GM23248 (cell line): ENCODE results near the gene METTL21C. TPM values are rescaled to one million over a fixed set of nuclear protein-coding genes. Genes with fewer than 3 reads are reported as not detected.

Experiments
- DNase-seq: peaks from one replicate; pipeline ENCODE4 v3.0.0-alpha.2; 2015
- H2AFZ ChIP-seq: fragments of 200-600 bp; sonication (generic); 2 replicates; pipeline ENCODE4 v1.6.1; 2016; ENCODE audit warnings: antibody characterized with exemption
- H3F3A ChIP-seq: fragments of 200-600 bp; sonication (generic); 2 replicates; pipeline ENCODE4 v1.6.1; 2016; ENCODE audit warnings: mild to moderate bottlenecking, antibody characterized with exemption, mixed run types; ENCODE audit not compliant: insufficient read depth
- H3K27ac ChIP-seq: fragments of 200-600 bp; sonication (generic); 2 replicates; pipeline ENCODE4 v1.5.1; 2016; ENCODE audit warnings: mild to moderate bottlenecking
- H3K27me3 ChIP-seq: fragments of 200-600 bp; sonication (generic); replicated peaks from 2 replicates; pipeline ENCODE4 v1.6.1; 2016; ENCODE audit warnings: mild to moderate bottlenecking; ENCODE audit not compliant: insufficient read depth
- H3K36me3 ChIP-seq: fragments of 200-600 bp; sonication (generic); 2 replicates; pipeline ENCODE4 v1.6.1; 2016; ENCODE audit warnings: low read depth, mild to moderate bottlenecking
- H3K4me1 ChIP-seq: fragments of 200-600 bp; sonication (generic); 2 replicates; pipeline ENCODE4 v1.6.1; 2016; ENCODE audit warnings: mild to moderate bottlenecking; ENCODE audit not compliant: insufficient read depth
- H3K4me2 ChIP-seq: fragments of 200-600 bp; sonication (generic); one replicate; pipeline ENCODE4 v1.6.1; 2016; ENCODE audit warnings: mild to moderate bottlenecking; ENCODE audit not compliant: unreplicated experiment
- H3K4me3 ChIP-seq: fragments of 200-600 bp; sonication (generic); 2 replicates; pipeline ENCODE4 v1.5.1; 2016; ENCODE audit warnings: mild to moderate bottlenecking
- H3K79me2 ChIP-seq: fragments of 200-600 bp; sonication (generic); 2 replicates; pipeline ENCODE4 v1.6.1; 2016; ENCODE audit warnings: mild to moderate bottlenecking; ENCODE audit not compliant: insufficient read depth
- H3K9ac ChIP-seq: fragments of 200-600 bp; sonication (generic); 2 replicates; pipeline ENCODE4 v1.6.1; 2016; ENCODE audit warnings: mild to moderate bottlenecking
- H3K9me2 ChIP-seq: fragments of 200-600 bp; sonication (generic); 2 replicates; pipeline ENCODE4 v1.6.1; 2016; ENCODE audit warnings: mixed run types, mild to moderate bottlenecking, moderate library complexity; ENCODE audit not compliant: insufficient read depth
- H3K9me3 ChIP-seq: fragments of 200-600 bp; sonication (generic); one replicate; pipeline ENCODE4 v1.6.1; 2017; ENCODE audit warnings: low read depth
- H4K20me1 ChIP-seq: fragments of 200-600 bp; sonication (generic); 2 replicates; pipeline ENCODE4 v1.6.0; 2016; ENCODE audit not compliant: insufficient read depth
- EZH2 ChIP-seq: fragments of 200-600 bp; sonication (generic); IDR thresholded peaks from 2 replicates; pipeline ENCODE4 v1.6.1; 2018; ENCODE audit warnings: antibody characterized with exemption, mild to moderate bottlenecking; ENCODE audit not compliant: insufficient read depth, poor library complexity, severe bottlenecking
- EZH2phosphoT487 ChIP-seq: fragments of 200-600 bp; sonication (generic); IDR thresholded peaks from 2 replicates; pipeline ENCODE4 v1.6.1; 2018; ENCODE audit warnings: antibody characterized with exemption, moderate library complexity, mild to moderate bottlenecking, low read depth; ENCODE audit not compliant: insufficient read depth
- WGBS, 2 experiments: methylation state at CpG; one replicate each; pipeline ENCODE4 v1.1.6; 2015 to 2017; ENCODE audit warnings: low lambda C conversion rate in 2 of 2, low coverage in 1 of 2; ENCODE audit errors: missing lambda C conversion rate in 2 of 2; 5-methylcytosine and 5-hydroxymethylcytosine counted together
- in situ Hi-C: fragments of 300-500 bp; cut with MboI; formaldehyde crosslinking; loops from 2 replicates; pipeline ENCODE4 v1.15.0; 2020
- polyA plus RNA-seq: library from polyadenylated mRNA; unstranded; fragments of >200 nt; fragmentation: Nextera tagmentation; extraction: Ambion mirVana; gene quantifications from 2 replicates; pipeline ENCODE4 v1.2.1, GENCODE V29; 2016
- total RNA-seq: library from RNA; depleted of rRNA; stranded (reverse); fragments of >200 nt; shearing (Covaris generic); gene quantifications from 2 replicates; pipeline ENCODE4 v1.2.3, GENCODE V29; 2014

Gene METTL21C
- total and polyA plus RNA-seq, 2 experiments from 2014 or later, result not detected

GRCh38 chr13:102678339-102679107 lies 16.3 kb downstream of the METTL21C start:
- H3K9ac ChIP-seq, result no peak overlapping the region
- no peaks in the 10 kb centered on the region for H3K27me3 ChIP-seq
- H3K27ac ChIP-seq, result no peak overlapping the region
- no peak for DNase-seq
- no peaks in the 10 kb centered on the region for H3K4me1 ChIP-seq
- no peaks in the 10 kb centered on the region; the same call in 1 of the 2 replicates for H4K20me1 ChIP-seq
- H3K9me2 ChIP-seq, result 0 out of 2 replicates have a peak, but pooled peaks cover 3% of the 10 kb centered on the region
- TF ChIP-seq EZH2phosphoT487 (no peak), EZH2 (no peak)
- no peak overlapping the region for H3K4me2 ChIP-seq
- 94 to 97% methylated on average over 5 of the region's 5 CpGs for WGBS, 2 experiments
- in situ Hi-C loops, result no loop called here
- peaks cover 43% of the 10 kb centered on the region for H3K36me3 ChIP-seq
- H3K79me2 ChIP-seq, result no peaks in the 10 kb centered on the region
- no peak overlapping the region for H3K4me3 ChIP-seq
- peaks cover 9% of the 10 kb centered on the region; the same call in 1 of the 2 replicates for H3F3A ChIP-seq
- H3K9me3 ChIP-seq, result no peaks in the 10 kb centered on the region
- no peak overlapping the region for H2AFZ ChIP-seq

- H3K27me3 ChIP-seq, result no peaks in the 10 kb centered on the region
- peaks cover 9% of the 10 kb centered on the region; the same call in 1 of the 2 replicates for H3F3A ChIP-seq
- H3K9me2 ChIP-seq, result no peaks in the 10 kb centered on the region
- no peak overlapping the region for H3K27ac ChIP-seq
- peaks cover 43% of the 10 kb centered on the region for H3K36me3 ChIP-seq
- no peaks in the 10 kb centered on the region for H3K79me2 ChIP-seq
- in situ Hi-C loops, result no loop called here
- H2AFZ ChIP-seq, result no peak overlapping the region
- no peak overlapping the region for H3K4me3 ChIP-seq
- H3K9me3 ChIP-seq, result no peaks in the 10 kb centered on the region
- H3K4me2 ChIP-seq, result no peak overlapping the region
- TF ChIP-seq EZH2phosphoT487 (no peak), EZH2 (no peak)
- H3K4me1 ChIP-seq, result no peaks in the 10 kb centered on the region
- H4K20me1 ChIP-seq, result no peaks in the 10 kb centered on the region; the same call in 1 of the 2 replicates
- no peak for DNase-seq
- WGBS, 2 experiments, result 71 to 77% methylated on average over 4 of the region's 4 CpGs
- H3K9ac ChIP-seq, result no peak overlapping the region
These were observed 17.7 kb downstream of the METTL21C start for GRCh38 chr13:102677122-102677521.

GRCh38 chr13:102675115-102675514 lies 19.7 kb downstream of the METTL21C start:
- no peaks in the 10 kb centered on the region for H3F3A ChIP-seq
- H2AFZ ChIP-seq, result no peak overlapping the region
- TF ChIP-seq EZH2 (no peak), EZH2phosphoT487 (no peak)
- no peak overlapping the region for H3K9ac ChIP-seq
- H3K27me3 ChIP-seq, result no peaks in the 10 kb centered on the region
- WGBS, 2 experiments, result 95% methylated on average over 3 of the region's 3 CpGs
- no peaks in the 10 kb centered on the region for H3K79me2 ChIP-seq
- H3K36me3 ChIP-seq, result peaks cover 40% of the 10 kb centered on the region
- no peak overlapping the region for H3K4me2 ChIP-seq
- no peaks in the 10 kb centered on the region; the same call in 1 of the 2 replicates for H4K20me1 ChIP-seq
- in situ Hi-C loops, result no loop called here
- no peak for DNase-seq
- no peak overlapping the region for H3K27ac ChIP-seq
- H3K9me2 ChIP-seq, result no peaks in the 10 kb centered on the region
- no peak overlapping the region for H3K4me3 ChIP-seq
- H3K4me1 ChIP-seq, result no peaks in the 10 kb centered on the region
- no peaks in the 10 kb centered on the region for H3K9me3 ChIP-seq

GRCh38 chr13:102670130-102670529 lies 24.7 kb downstream of the METTL21C start:
- WGBS, 2 experiments, result 89% methylated on average over 5 of the region's 5 CpGs
- Histone ChIP-seq H3K36me3 (peaks cover 32% of the 10 kb centered on the region), H3F3A (no peaks in the 10 kb centered on the region), H3K9me2 (no peaks in the 10 kb centered on the region), H4K20me1 (no peaks in the 10 kb centered on the region), H3K27me3 (no peaks in the 10 kb centered on the region), H3K79me2 (no peaks in the 10 kb centered on the region), H3K4me1 (no peaks in the 10 kb centered on the region), H3K9ac (no peak overlapping the region), H2AFZ (no peak overlapping the region), H3K4me2 (no peak overlapping the region), H3K27ac (no peak overlapping the region), H3K4me3 (no peak overlapping the region), H3K9me3 (no peaks in the 10 kb centered on the region)
- in situ Hi-C loops, result no loop called here
- no peak for TF ChIP-seq EZH2phosphoT487
- TF ChIP-seq EZH2, result no peak
- no peak for DNase-seq
